ENCODE results near the gene DCAF15. TPM values are rescaled to one million over a fixed set of nuclear protein-coding genes. Genes with fewer than 3 reads are reported as not detected.

Gene DCAF15
- total RNA-seq, 1 donor from 2014 or later: 85.6 TPM

GRCh38 chr19:13937479-13938300 is 14.6 kb upstream of the DCAF15 start:
- no peaks in the 10 kb centered on the region for H3K36me3 Mint-ChIP-seq (ENCODE audit: low read depth)
- H3K9me3 Mint-ChIP-seq: no peaks in the 10 kb centered on the region
- H3K4me1 Mint-ChIP-seq: peaks cover 12% of the 10 kb centered on the region
- peaks cover 5% of the 10 kb centered on the region for H3K27me3 Mint-ChIP-seq (ENCODE audit: low read depth)
- no peak for DNase-seq (ENCODE audit: low read depth, low spot score)
- no peak overlapping the region for H3K4me3 Mint-ChIP-seq
- no peak for TF ChIP-seq CTCF (conservative IDR thresholded peaks at IDR 0.05)
- no peak overlapping the region for H3K27ac Mint-ChIP-seq (ENCODE audit: unreplicated experiment)

GRCh38 chr19:13938301-13939064 is 13.8 kb upstream of the DCAF15 start, which contains the start of gene PODNL1:
Gene PODNL1 (minus strand): TSS chr19:13938417. CDS start chr19:13938181, 236 bp downstream.
- Mint-ChIP-seq H3K4me1 (peaks cover 12% of the 10 kb centered on the region), H3K27ac (ENCODE audit: unreplicated experiment) (no peak within 1 kb of the TSS), H3K9me3 (no peaks in the 10 kb centered on the region), H3K36me3 (ENCODE audit: low read depth) (no peaks in the 10 kb centered on the region), H3K27me3 (ENCODE audit: low read depth) (peaks cover 5% of the 10 kb centered on the region), H3K4me3 (no peak within 1 kb of the TSS)
- no peak for DNase-seq (ENCODE audit: low read depth, low spot score)
- TF ChIP-seq CTCF (conservative IDR thresholded peaks at IDR 0.05): no peak

- H3K9me3 Mint-ChIP-seq: no peaks in the 10 kb centered on the region
Observed at GRCh38 chr19:13942023-13942684, 10.2 kb upstream of the DCAF15 start.

GRCh38 chr19:13946414-13946813 is 5.9 kb upstream of the DCAF15 start:
- H3K4me1 Mint-ChIP-seq: no peaks in the 10 kb centered on the region
- H3K36me3 Mint-ChIP-seq (ENCODE audit: low read depth): no peaks in the 10 kb centered on the region
- DNase-seq (ENCODE audit: low read depth, low spot score): no peak
- no peaks in the 10 kb centered on the region for H3K27me3 Mint-ChIP-seq (ENCODE audit: low read depth)
- TF ChIP-seq CTCF (conservative IDR thresholded peaks at IDR 0.05): no peak
- no peaks in the 10 kb centered on the region for H3K9me3 Mint-ChIP-seq
- no peak overlapping the region for H3K27ac Mint-ChIP-seq (ENCODE audit: unreplicated experiment)
- H3K4me3 Mint-ChIP-seq: no peak overlapping the region

More at GRCh38 chr19:13942023-13942684, 10.2 kb upstream of the DCAF15 start:
- no peak for TF ChIP-seq CTCF (conservative IDR thresholded peaks at IDR 0.05)
- H3K27me3 Mint-ChIP-seq (ENCODE audit: low read depth): peaks cover 3% of the 10 kb centered on the region
- no peak for DNase-seq (ENCODE audit: low read depth, low spot score)
- no peak overlapping the region for H3K4me3 Mint-ChIP-seq
- no peak overlapping the region for H3K27ac Mint-ChIP-seq (ENCODE audit: unreplicated experiment)
- H3K4me1 Mint-ChIP-seq: peaks cover 4% of the 10 kb centered on the region
- H3K36me3 Mint-ChIP-seq (ENCODE audit: low read depth): no peaks in the 10 kb centered on the region

- H3K4me3 Mint-ChIP-seq: no peak overlapping the region
- no peaks in the 10 kb centered on the region for H3K27me3 Mint-ChIP-seq (ENCODE audit: low read depth)
- H3K9me3 Mint-ChIP-seq: no peaks in the 10 kb centered on the region
- peaks cover 15% of the 10 kb centered on the region for H3K4me1 Mint-ChIP-seq
- H3K27ac Mint-ChIP-seq (ENCODE audit: unreplicated experiment): no peak overlapping the region
- H3K36me3 Mint-ChIP-seq (ENCODE audit: low read depth): no peaks in the 10 kb centered on the region
- DNase-seq (ENCODE audit: low read depth, low spot score): no peak
- no peak for TF ChIP-seq CTCF (conservative IDR thresholded peaks at IDR 0.05)
Observed at GRCh38 chr19:13951043-13951442, 1.3 kb upstream of the DCAF15 start.
